SU-DHL-6 (cell line): Measurements from ENCODE around the gene MRPS15.

ENCODE experiments used
- H2AFZ ChIP-seq: fragments of 200-600 bp; sonication (generic); 2 replicates; pipeline ENCODE4 v1.6.1; 2014; ENCODE audit warnings: low read depth, mild to moderate bottlenecking, moderate library complexity, mixed read lengths, antibody characterized with exemption, low read length; ENCODE audit not compliant: severe bottlenecking
- H3F3A ChIP-seq: fragments of 200-600 bp; shearing (Covaris generic); 2 replicates; pipeline ENCODE4 v1.6.0; 2016; ENCODE audit warnings: antibody characterized with exemption, mild to moderate bottlenecking; ENCODE audit not compliant: insufficient read depth
- H3K27ac ChIP-seq: fragments of 200-600 bp; sonication (generic); 2 replicates; pipeline ENCODE4 v1.5.1; 2016; ENCODE audit warnings: low read depth, mild to moderate bottlenecking, low read length, moderate library complexity, mixed read lengths
- H3K27me3 ChIP-seq: fragments of 200-600 bp; sonication (generic), shearing (Covaris generic); 2 replicates; pipeline ENCODE4 v1.6.0; 2014; ENCODE audit warnings: mild to moderate bottlenecking, low read length
- H3K36me3 ChIP-seq: fragments of 200-600 bp; sonication (generic); 2 replicates; pipeline ENCODE4 v1.6.1; 2014; ENCODE audit warnings: mild to moderate bottlenecking, low read length, mixed read lengths
- H3K4me2 ChIP-seq: fragments of 300-600, 200-600 bp; shearing (Covaris generic), sonication (generic); 2 replicates; pipeline ENCODE4 v1.6.0; 2014; ENCODE audit warnings: low read length, low read depth, mild to moderate bottlenecking; ENCODE audit not compliant: poor library complexity, severe bottlenecking
- H3K4me3 ChIP-seq: fragments of 200-600 bp; sonication (generic); 2 replicates; pipeline ENCODE4 v1.5.1; 2014; ENCODE audit warnings: antibody characterized with exemption, low read length, mild to moderate bottlenecking, mixed read lengths; ENCODE audit not compliant: insufficient read depth, poor library complexity, severe bottlenecking
- H3K79me2 ChIP-seq: fragments of 200-600 bp; sonication (generic); 2 replicates; pipeline ENCODE4 v1.6.1; 2014; ENCODE audit warnings: mild to moderate bottlenecking, low read length, moderate library complexity; ENCODE audit not compliant: insufficient read depth
- H3K9ac ChIP-seq: fragments of 200-600 bp; sonication (generic); 2 replicates; pipeline ENCODE4 v1.7.0; 2014; ENCODE audit warnings: mild to moderate bottlenecking, low read length
- H3K9me2 ChIP-seq: fragments of 200-600 bp; sonication (generic); replicated peaks from 2 replicates; pipeline ENCODE4 v1.6.1; 2014; ENCODE audit warnings: low read length; ENCODE audit not compliant: insufficient read depth
- H3K9me3 ChIP-seq: fragments of 200-600 bp; sonication (generic); 2 replicates; pipeline ENCODE4 v1.6.1; 2014; ENCODE audit warnings: low read length, mixed read lengths; ENCODE audit not compliant: insufficient read depth
- H4K20me1 ChIP-seq: fragments of 200-600 bp; sonication (generic); 2 replicates; pipeline ENCODE4 v1.6.1; 2014; ENCODE audit warnings: low read depth, mild to moderate bottlenecking, antibody characterized with exemption, low read length, moderate library complexity, mixed read lengths
- EZH2phosphoT487 ChIP-seq: fragments of 200-600 bp; sonication (generic), shearing (Covaris generic); conservative IDR thresholded peaks from 2 replicates; pipeline ENCODE4 v1.6.1; 2018; ENCODE audit warnings: mild to moderate bottlenecking, antibody characterized with exemption, low read length, moderate library complexity, mixed read lengths
- TF ChIP-seq, protein P1 (sequence below): fragments of 200-600 bp; sonication (generic); IDR thresholded peaks from one replicate; pipeline ENCODE4 v1.5.1; 2017; ENCODE audit warnings: antibody characterized with exemption, mild to moderate bottlenecking, low read length, moderate library complexity; ENCODE audit not compliant: insufficient read depth, poor library complexity, severe bottlenecking

MRPS15 gene

DNA sequence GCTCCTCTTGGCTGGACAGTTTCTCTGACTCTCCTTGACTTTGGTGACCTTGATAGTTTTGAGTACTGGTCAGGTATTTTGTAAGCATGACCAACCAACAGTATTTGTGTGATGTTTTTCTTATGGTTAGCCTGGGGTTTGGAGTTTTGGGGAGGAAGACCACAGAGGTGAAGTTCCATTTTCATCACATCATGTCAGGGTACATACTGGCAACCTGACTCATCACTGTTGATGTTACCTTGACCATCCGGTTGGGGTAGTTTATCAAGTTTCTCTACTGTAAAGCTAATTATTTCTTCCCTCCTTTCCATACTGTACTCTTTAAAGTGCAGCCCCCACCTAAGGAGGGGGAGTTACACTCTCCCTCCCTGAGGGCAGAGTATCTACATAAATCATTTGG is 27.4 kb downstream of the MRPS15 start:
- H3K36me3 ChIP-seq, result no peaks in the 10 kb centered on the region
- no peak overlapping the region for H3K9ac ChIP-seq
- no peaks in the 10 kb centered on the region for H4K20me1 ChIP-seq
- H3K4me2 ChIP-seq, result no peak overlapping the region
- no peaks in the 10 kb centered on the region for H3K9me3 ChIP-seq
- no peak overlapping the region for H3K27ac ChIP-seq
- H3K9me2 ChIP-seq, result no peaks in the 10 kb centered on the region
- H3K27me3 ChIP-seq, result no peaks in the 10 kb centered on the region
- H3K79me2 ChIP-seq, result no peaks in the 10 kb centered on the region
- TF ChIP-seq EZH2phosphoT487, result no peak
- TF ChIP-seq, protein P1, sequence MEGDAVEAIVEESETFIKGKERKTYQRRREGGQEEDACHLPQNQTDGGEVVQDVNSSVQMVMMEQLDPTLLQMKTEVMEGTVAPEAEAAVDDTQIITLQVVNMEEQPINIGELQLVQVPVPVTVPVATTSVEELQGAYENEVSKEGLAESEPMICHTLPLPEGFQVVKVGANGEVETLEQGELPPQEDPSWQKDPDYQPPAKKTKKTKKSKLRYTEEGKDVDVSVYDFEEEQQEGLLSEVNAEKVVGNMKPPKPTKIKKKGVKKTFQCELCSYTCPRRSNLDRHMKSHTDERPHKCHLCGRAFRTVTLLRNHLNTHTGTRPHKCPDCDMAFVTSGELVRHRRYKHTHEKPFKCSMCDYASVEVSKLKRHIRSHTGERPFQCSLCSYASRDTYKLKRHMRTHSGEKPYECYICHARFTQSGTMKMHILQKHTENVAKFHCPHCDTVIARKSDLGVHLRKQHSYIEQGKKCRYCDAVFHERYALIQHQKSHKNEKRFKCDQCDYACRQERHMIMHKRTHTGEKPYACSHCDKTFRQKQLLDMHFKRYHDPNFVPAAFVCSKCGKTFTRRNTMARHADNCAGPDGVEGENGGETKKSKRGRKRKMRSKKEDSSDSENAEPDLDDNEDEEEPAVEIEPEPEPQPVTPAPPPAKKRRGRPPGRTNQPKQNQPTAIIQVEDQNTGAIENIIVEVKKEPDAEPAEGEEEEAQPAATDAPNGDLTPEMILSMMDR, result no peak
- H2AFZ ChIP-seq, result no peak overlapping the region
- H3F3A ChIP-seq, result no peaks in the 10 kb centered on the region
- H3K4me3 ChIP-seq, result no peak overlapping the region

- no peak overlapping the region for H2AFZ ChIP-seq
- TF ChIP-seq, protein P1, result no peak
- H3K27me3 ChIP-seq, result no peaks in the 10 kb centered on the region
- no peaks in the 10 kb centered on the region for H3K9me3 ChIP-seq
- no peaks in the 10 kb centered on the region for H3K36me3 ChIP-seq
- no peak overlapping the region for H3K27ac ChIP-seq
- no peak overlapping the region for H3K4me2 ChIP-seq
- H3F3A ChIP-seq, result no peaks in the 10 kb centered on the region
- H3K79me2 ChIP-seq, result no peaks in the 10 kb centered on the region
- H3K4me3 ChIP-seq, result no peak overlapping the region
- no peak overlapping the region for H3K9ac ChIP-seq
- no peaks in the 10 kb centered on the region for H4K20me1 ChIP-seq
- no peaks in the 10 kb centered on the region for H3K9me2 ChIP-seq
Observed at GRCh38 chr1:36433102-36433501, 31.1 kb downstream of the MRPS15 start.

GRCh38 chr1:36432616-36433015 is 31.6 kb downstream of the MRPS15 start:
- H3K36me3 ChIP-seq, result no peaks in the 10 kb centered on the region
- no peaks in the 10 kb centered on the region for H3K9me3 ChIP-seq
- H3F3A ChIP-seq, result no peaks in the 10 kb centered on the region
- H3K27ac ChIP-seq, result no peak overlapping the region
- no peak overlapping the region for H3K9ac ChIP-seq
- no peaks in the 10 kb centered on the region for H3K79me2 ChIP-seq
- H3K27me3 ChIP-seq, result no peaks in the 10 kb centered on the region
- no peak overlapping the region for H3K4me2 ChIP-seq
- H3K4me3 ChIP-seq, result no peak overlapping the region
- no peaks in the 10 kb centered on the region for H4K20me1 ChIP-seq
- H3K9me2 ChIP-seq, result no peaks in the 10 kb centered on the region
- TF ChIP-seq EZH2phosphoT487, result no peak
- TF ChIP-seq, protein P1, result no peak
- no peak overlapping the region for H2AFZ ChIP-seq

- H3K9ac ChIP-seq, result no peak overlapping the region
- no peak overlapping the region for H2AFZ ChIP-seq
- no peaks in the 10 kb centered on the region for H3K9me3 ChIP-seq
- H3K4me2 ChIP-seq, result no peak overlapping the region
- no peaks in the 10 kb centered on the region for H3K36me3 ChIP-seq
- no peak overlapping the region for H3K27ac ChIP-seq
- TF ChIP-seq EZH2phosphoT487, result no peak
- TF ChIP-seq, protein P1, result no peak
- no peaks in the 10 kb centered on the region for H3F3A ChIP-seq
- H3K79me2 ChIP-seq, result no peaks in the 10 kb centered on the region
- H3K27me3 ChIP-seq, result no peaks in the 10 kb centered on the region
- no peaks in the 10 kb centered on the region for H3K9me2 ChIP-seq
- no peaks in the 10 kb centered on the region for H4K20me1 ChIP-seq
- H3K4me3 ChIP-seq, result no peak overlapping the region
Observed at GRCh38 chr1:36425791-36426190, 38.4 kb downstream of the MRPS15 start.
